PFSK-1 (cell line): Measurements from ENCODE around the gene TMTC2.

Source experiments
- FOXP2 ChIP-seq: optimal IDR thresholded peaks from 2 replicates; pipeline ENCODE3; 2011; ENCODE audit warnings: borderline replicate concordance, control low read depth, inconsistent platforms; ENCODE audit not compliant: insufficient read depth; ENCODE audit errors: extremely low read length, extremely low read depth
- POLR2AphosphoS5 ChIP-seq: IDR thresholded peaks from 2 replicates; pipeline ENCODE4 v1.6.1; 2012; ENCODE audit warnings: low read depth, mild to moderate bottlenecking, control low read depth, low read length, moderate library complexity
- SIN3A ChIP-seq: IDR thresholded peaks from 2 replicates; pipeline ENCODE4 v1.6.1; 2012; ENCODE audit warnings: mild to moderate bottlenecking, low read length, moderate library complexity, borderline replicate concordance; ENCODE audit not compliant: insufficient read depth
- TAF1 ChIP-seq: IDR thresholded peaks from 2 replicates; pipeline ENCODE4 v1.6.1; 2012; ENCODE audit warnings: low read length, control low read depth, borderline replicate concordance; ENCODE audit not compliant: insufficient read depth
- TF ChIP-seq, protein P1 (sequence below), 2 experiments: IDR thresholded peaks; 2 replicates each; pipeline versions ENCODE4 v1.6.1 to v1.8.0; 2011 to 2012; ENCODE audit warnings: low read depth in 2 of 2, low read length in 2 of 2, control low read depth in 1 of 2, inconsistent platforms in 1 of 2, mild to moderate bottlenecking in 1 of 2, moderate library complexity in 1 of 2; ENCODE audit not compliant: insufficient read depth in 1 of 2

- no peak for TF ChIP-seq TAF1
- TF ChIP-seq, protein P1, sequence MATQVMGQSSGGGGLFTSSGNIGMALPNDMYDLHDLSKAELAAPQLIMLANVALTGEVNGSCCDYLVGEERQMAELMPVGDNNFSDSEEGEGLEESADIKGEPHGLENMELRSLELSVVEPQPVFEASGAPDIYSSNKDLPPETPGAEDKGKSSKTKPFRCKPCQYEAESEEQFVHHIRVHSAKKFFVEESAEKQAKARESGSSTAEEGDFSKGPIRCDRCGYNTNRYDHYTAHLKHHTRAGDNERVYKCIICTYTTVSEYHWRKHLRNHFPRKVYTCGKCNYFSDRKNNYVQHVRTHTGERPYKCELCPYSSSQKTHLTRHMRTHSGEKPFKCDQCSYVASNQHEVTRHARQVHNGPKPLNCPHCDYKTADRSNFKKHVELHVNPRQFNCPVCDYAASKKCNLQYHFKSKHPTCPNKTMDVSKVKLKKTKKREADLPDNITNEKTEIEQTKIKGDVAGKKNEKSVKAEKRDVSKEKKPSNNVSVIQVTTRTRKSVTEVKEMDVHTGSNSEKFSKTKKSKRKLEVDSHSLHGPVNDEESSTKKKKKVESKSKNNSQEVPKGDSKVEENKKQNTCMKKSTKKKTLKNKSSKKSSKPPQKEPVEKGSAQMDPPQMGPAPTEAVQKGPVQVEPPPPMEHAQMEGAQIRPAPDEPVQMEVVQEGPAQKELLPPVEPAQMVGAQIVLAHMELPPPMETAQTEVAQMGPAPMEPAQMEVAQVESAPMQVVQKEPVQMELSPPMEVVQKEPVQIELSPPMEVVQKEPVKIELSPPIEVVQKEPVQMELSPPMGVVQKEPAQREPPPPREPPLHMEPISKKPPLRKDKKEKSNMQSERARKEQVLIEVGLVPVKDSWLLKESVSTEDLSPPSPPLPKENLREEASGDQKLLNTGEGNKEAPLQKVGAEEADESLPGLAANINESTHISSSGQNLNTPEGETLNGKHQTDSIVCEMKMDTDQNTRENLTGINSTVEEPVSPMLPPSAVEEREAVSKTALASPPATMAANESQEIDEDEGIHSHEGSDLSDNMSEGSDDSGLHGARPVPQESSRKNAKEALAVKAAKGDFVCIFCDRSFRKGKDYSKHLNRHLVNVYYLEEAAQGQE (IDR thresholded peaks at IDR 0.05; ENCODE audit: insufficient read depth in 1 of 2, low read depth in 2 of 2, low read length in 2 of 2) = no peak
- TF ChIP-seq POLR2AphosphoS5 = no peak
- no peak for TF ChIP-seq FOXP2
- TF ChIP-seq SIN3A = no peak
These were observed 244.8 kb downstream of the TMTC2 start for GRCh38 chr12:82931349-82932116.
